ENCODE results near the gene ARHGAP27.

Gene ARHGAP27

DNA sequence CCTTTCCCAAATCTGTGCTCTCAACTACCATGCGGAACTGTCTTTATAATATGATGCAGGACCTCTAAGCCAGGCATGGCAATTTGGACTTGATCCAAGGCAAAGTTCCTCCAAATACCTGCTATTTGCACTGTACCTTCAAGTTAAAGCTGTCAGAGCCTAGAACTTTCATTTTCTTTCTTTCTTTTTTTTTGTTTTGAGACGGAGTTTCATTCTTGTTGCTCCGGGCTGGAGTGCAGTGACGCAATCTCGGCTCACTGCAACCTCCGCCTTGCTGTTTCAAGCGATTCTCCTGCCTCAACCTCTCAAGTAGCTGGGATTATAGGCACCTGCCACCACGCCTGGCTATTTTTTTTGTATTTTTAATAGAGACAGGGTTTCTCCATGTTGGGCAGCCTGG, 51.7 kb downstream of the ARHGAP27 start:
- H3K4me1 ChIP-seq (ENCODE audit: control insufficient read depth, insufficient read depth, low read length, unreplicated experiment) = peaks cover 13% of the 10 kb centered on the region
- H2AFZ ChIP-seq (ENCODE audit: low read length, unreplicated experiment) = no peak overlapping the region
- H3K4me3 ChIP-seq (ENCODE audit: low read depth, low read length) = no peak overlapping the region
- H3K27ac ChIP-seq (ENCODE audit: low read depth, low read length) = no peak overlapping the region
- no peaks in the 10 kb centered on the region for H3K36me3 ChIP-seq (ENCODE audit: insufficient read depth, low read length)
- H3K27me3 ChIP-seq (ENCODE audit: insufficient read depth, low read length) = no peaks in the 10 kb centered on the region
- H3K79me2 ChIP-seq (ENCODE audit: control insufficient read depth, insufficient read depth, low read length, unreplicated experiment) = no peaks in the 10 kb centered on the region

DNA sequence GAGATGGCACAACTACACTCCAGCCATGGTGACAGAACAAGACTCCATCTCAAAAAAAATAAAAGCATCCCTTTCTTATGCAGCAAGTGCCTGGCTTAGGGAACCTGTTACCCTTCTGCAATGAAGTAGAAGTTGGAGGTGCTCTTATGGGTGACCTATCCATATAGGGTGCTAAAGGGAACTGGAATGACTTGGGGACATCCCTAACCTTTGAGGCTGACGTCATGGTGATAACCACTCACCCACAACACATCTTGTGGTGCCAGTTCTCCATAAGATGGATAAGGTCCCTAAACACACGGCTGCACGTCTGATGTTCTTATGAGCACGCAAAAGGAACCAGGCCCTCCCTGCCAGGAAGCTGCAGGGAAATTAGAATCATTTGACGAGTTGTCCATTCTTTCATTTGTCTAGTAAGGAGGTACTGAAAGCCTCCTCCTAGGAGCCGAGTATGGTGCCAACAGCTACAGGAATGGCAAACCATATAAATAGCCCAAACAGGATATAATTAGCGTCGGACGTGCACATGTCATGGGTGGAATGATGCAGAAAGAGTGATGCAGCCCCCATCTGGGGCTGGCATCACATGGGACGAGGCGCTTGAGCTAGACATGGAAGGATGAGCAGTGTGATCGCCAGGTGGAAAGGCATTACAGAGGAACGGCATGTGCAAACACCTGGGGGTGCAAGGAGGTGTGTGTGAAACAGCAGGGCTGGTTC, 52.5 kb downstream of the ARHGAP27 start:
- H3K27me3 ChIP-seq (ENCODE audit: insufficient read depth, low read length) = no peaks in the 10 kb centered on the region
- H3K36me3 ChIP-seq (ENCODE audit: insufficient read depth, low read length) = no peaks in the 10 kb centered on the region
- no peak overlapping the region for H2AFZ ChIP-seq (ENCODE audit: low read length, unreplicated experiment)
- H3K4me3 ChIP-seq (ENCODE audit: low read depth, low read length) = no peak overlapping the region
- H3K27ac ChIP-seq (ENCODE audit: low read depth, low read length) = no peak overlapping the region
- H3K4me1 ChIP-seq (ENCODE audit: control insufficient read depth, insufficient read depth, low read length, unreplicated experiment) = peaks cover 11% of the 10 kb centered on the region
- no peaks in the 10 kb centered on the region for H3K79me2 ChIP-seq (ENCODE audit: control insufficient read depth, insufficient read depth, low read length, unreplicated experiment)

GRCh38 chr17:45377401-45377800, 55.3 kb downstream of the ARHGAP27 start:
- H2AFZ ChIP-seq (ENCODE audit: low read length, unreplicated experiment) = no peak overlapping the region
- H3K4me1 ChIP-seq (ENCODE audit: control insufficient read depth, insufficient read depth, low read length, unreplicated experiment) = peaks cover 21% of the 10 kb centered on the region
- no peaks in the 10 kb centered on the region for H3K27me3 ChIP-seq (ENCODE audit: insufficient read depth, low read length)
- no peak overlapping the region for H3K4me3 ChIP-seq (ENCODE audit: low read depth, low read length)
- H3K27ac ChIP-seq (ENCODE audit: low read depth, low read length) = no peak overlapping the region
- no peaks in the 10 kb centered on the region for H3K36me3 ChIP-seq (ENCODE audit: insufficient read depth, low read length)
- H3K79me2 ChIP-seq (ENCODE audit: control insufficient read depth, insufficient read depth, low read length, unreplicated experiment) = no peaks in the 10 kb centered on the region

DNA sequence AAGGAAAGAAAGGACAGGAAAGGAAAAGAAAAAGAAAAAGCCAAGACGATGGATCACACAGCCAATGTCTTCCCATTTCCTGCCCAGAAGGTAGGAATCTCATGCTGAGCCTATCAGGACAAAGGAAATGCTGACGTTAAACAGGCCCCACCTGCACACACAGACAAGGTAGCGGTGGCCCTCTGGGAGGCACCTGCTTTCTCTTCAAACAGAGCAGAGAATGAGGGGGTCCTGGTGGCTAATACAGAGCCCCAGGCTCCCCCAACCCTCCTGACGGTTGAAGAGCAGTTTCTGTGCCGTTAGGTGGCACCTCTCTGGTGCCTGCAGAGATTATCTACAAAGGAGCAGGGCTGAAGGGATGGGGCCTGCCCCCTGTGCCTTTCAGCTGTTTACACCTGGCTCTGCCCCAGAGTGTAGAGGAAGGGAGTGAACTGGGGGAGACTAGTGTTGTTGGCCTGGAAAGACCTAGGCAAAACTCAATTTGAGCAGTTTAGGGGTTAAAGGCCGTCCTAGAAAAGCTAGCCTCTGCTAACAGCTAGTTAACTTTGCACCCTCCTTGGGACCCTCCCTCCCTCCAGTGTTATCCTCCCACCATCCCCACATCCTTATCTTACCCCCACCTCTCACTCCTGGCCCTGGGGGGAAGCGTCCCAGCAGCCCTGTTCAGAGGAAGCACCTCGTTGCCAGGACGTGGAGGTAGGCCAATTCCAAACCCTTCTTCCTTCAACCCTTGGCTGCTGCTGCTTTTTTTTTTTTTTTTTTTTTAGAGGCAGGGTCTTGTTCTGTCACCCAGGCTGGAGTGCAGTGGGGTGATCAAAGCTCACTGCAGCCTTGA, 56.3 kb downstream of the ARHGAP27 start:
- H2AFZ ChIP-seq (ENCODE audit: low read length, unreplicated experiment) = no peak overlapping the region
- no peaks in the 10 kb centered on the region for H3K27me3 ChIP-seq (ENCODE audit: insufficient read depth, low read length)
- H3K79me2 ChIP-seq (ENCODE audit: control insufficient read depth, insufficient read depth, low read length, unreplicated experiment) = no peaks in the 10 kb centered on the region
- H3K4me1 ChIP-seq (ENCODE audit: control insufficient read depth, insufficient read depth, low read length, unreplicated experiment) = peaks cover 29% of the 10 kb centered on the region
- H3K36me3 ChIP-seq (ENCODE audit: insufficient read depth, low read length) = no peaks in the 10 kb centered on the region
- no peak overlapping the region for H3K4me3 ChIP-seq (ENCODE audit: low read depth, low read length)
- no peak overlapping the region for H3K27ac ChIP-seq (ENCODE audit: low read depth, low read length)

GRCh38 chr17:45374501-45374900, 58.2 kb downstream of the ARHGAP27 start:
- H3K4me3 ChIP-seq (ENCODE audit: low read depth, low read length) = no peak overlapping the region
- no peaks in the 10 kb centered on the region for H3K79me2 ChIP-seq (ENCODE audit: control insufficient read depth, insufficient read depth, low read length, unreplicated experiment)
- no peaks in the 10 kb centered on the region for H3K36me3 ChIP-seq (ENCODE audit: insufficient read depth, low read length)
- H3K27ac ChIP-seq (ENCODE audit: low read depth, low read length) = no peak overlapping the region
- no peak overlapping the region for H2AFZ ChIP-seq (ENCODE audit: low read length, unreplicated experiment)
- H3K4me1 ChIP-seq (ENCODE audit: control insufficient read depth, insufficient read depth, low read length, unreplicated experiment) = peaks cover 40% of the 10 kb centered on the region
- H3K27me3 ChIP-seq (ENCODE audit: insufficient read depth, low read length) = no peaks in the 10 kb centered on the region

- Histone ChIP-seq H3K27me3 (ENCODE audit: insufficient read depth, low read length) (no peaks in the 10 kb centered on the region), H3K36me3 (ENCODE audit: insufficient read depth, low read length) (no peaks in the 10 kb centered on the region), H3K4me1 (ENCODE audit: control insufficient read depth, insufficient read depth, low read length, unreplicated experiment) (peaks cover 49% of the 10 kb centered on the region), H3K4me3 (ENCODE audit: low read depth, low read length) (peak overlapping the region; percentile 49), H2AFZ (ENCODE audit: low read length, unreplicated experiment) (peak overlapping the region; percentile 26), H3K27ac (ENCODE audit: low read depth, low read length) (peak overlapping the region; percentile 93), H3K79me2 (ENCODE audit: control insufficient read depth, insufficient read depth, low read length, unreplicated experiment) (no peaks in the 10 kb centered on the region)
Measured at GRCh38 chr17:45372325-45372869, 60.3 kb downstream of the ARHGAP27 start.

- Histone ChIP-seq H3K79me2 (ENCODE audit: control insufficient read depth, insufficient read depth, low read length, unreplicated experiment) (no peaks in the 10 kb centered on the region), H3K27me3 (ENCODE audit: insufficient read depth, low read length) (no peaks in the 10 kb centered on the region), H3K36me3 (ENCODE audit: insufficient read depth, low read length) (no peaks in the 10 kb centered on the region), H3K27ac (ENCODE audit: low read depth, low read length) (peak overlapping the region; percentile 93), H3K4me1 (ENCODE audit: control insufficient read depth, insufficient read depth, low read length, unreplicated experiment) (peaks cover 49% of the 10 kb centered on the region), H3K4me3 (ENCODE audit: low read depth, low read length) (peak overlapping the region; percentile 49), H2AFZ (ENCODE audit: low read length, unreplicated experiment) (peak overlapping the region; percentile 80)
Measured at GRCh38 chr17:45371414-45372324, 61.0 kb downstream of the ARHGAP27 start.

DNA sequence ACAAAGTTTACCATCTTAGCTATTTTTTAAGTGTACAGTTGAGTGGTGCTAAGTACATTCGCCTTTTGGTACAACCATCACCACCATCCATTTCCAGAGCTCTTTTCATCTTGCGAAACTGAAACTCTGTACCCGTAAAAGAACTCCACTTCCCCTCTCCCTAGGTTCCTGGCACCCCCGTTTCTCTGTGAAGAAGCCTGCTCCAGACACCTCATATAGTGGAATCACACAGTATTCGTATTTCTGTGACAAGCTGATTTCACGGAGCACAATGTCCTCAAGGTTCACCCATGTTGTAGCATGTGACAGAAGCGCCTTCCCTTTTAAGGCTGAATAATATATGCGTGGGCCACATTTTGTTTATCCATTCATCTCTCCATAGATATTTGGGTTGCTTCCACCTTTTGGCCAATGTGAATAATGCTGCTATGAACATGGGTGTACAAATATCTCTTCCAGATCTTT, 61.7 kb downstream of the ARHGAP27 start:
- peak overlapping the region; percentile 49 for H3K4me3 ChIP-seq (ENCODE audit: low read depth, low read length)
- H3K4me1 ChIP-seq (ENCODE audit: control insufficient read depth, insufficient read depth, low read length, unreplicated experiment) = peaks cover 49% of the 10 kb centered on the region
- no peaks in the 10 kb centered on the region for H3K36me3 ChIP-seq (ENCODE audit: insufficient read depth, low read length)
- peak overlapping the region; percentile 93 for H3K27ac ChIP-seq (ENCODE audit: low read depth, low read length)
- H2AFZ ChIP-seq (ENCODE audit: low read length, unreplicated experiment) = peak overlapping the region; percentile 80
- H3K27me3 ChIP-seq (ENCODE audit: insufficient read depth, low read length) = no peaks in the 10 kb centered on the region
- no peaks in the 10 kb centered on the region for H3K79me2 ChIP-seq (ENCODE audit: control insufficient read depth, insufficient read depth, low read length, unreplicated experiment)

GRCh38 chr17:45369421-45369820, 63.2 kb downstream of the ARHGAP27 start:
- peak overlapping the region; percentile 44 for H3K27ac ChIP-seq (ENCODE audit: low read depth, low read length)
- H3K4me3 ChIP-seq (ENCODE audit: low read depth, low read length) = no peak overlapping the region
- peaks cover 53% of the 10 kb centered on the region for H3K4me1 ChIP-seq (ENCODE audit: control insufficient read depth, insufficient read depth, low read length, unreplicated experiment)
- no peaks in the 10 kb centered on the region for H3K36me3 ChIP-seq (ENCODE audit: insufficient read depth, low read length)
- no peak overlapping the region for H2AFZ ChIP-seq (ENCODE audit: low read length, unreplicated experiment)
- no peaks in the 10 kb centered on the region for H3K79me2 ChIP-seq (ENCODE audit: control insufficient read depth, insufficient read depth, low read length, unreplicated experiment)
- no peaks in the 10 kb centered on the region for H3K27me3 ChIP-seq (ENCODE audit: insufficient read depth, low read length)

DNA sequence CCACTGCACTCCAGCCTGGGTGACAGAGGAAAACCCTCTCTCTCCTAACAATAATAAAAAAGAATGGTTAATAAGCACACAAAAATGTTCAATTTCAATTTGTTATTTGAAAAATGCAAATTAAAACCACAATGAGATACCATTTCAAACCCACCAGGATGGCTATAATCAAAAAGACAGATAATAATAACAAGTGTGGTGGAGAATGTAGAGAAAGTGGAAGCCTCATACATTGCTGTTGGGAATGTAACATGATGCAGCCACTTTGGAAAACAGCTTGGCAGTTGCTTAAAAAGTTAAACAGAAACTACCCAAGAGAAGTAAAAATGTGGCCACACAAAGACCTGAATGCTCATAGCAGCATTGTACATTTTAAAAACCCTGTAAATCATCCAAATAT, 64.0 kb downstream of the ARHGAP27 start:
- Histone ChIP-seq H3K36me3 (ENCODE audit: insufficient read depth, low read length) (no peaks in the 10 kb centered on the region), H3K4me1 (ENCODE audit: control insufficient read depth, insufficient read depth, low read length, unreplicated experiment) (peaks cover 48% of the 10 kb centered on the region), H3K4me3 (ENCODE audit: low read depth, low read length) (no peak overlapping the region), H2AFZ (ENCODE audit: low read length, unreplicated experiment) (peak overlapping the region; percentile 10), H3K79me2 (ENCODE audit: control insufficient read depth, insufficient read depth, low read length, unreplicated experiment) (no peaks in the 10 kb centered on the region), H3K27ac (ENCODE audit: low read depth, low read length) (peak overlapping the region; percentile 44), H3K27me3 (ENCODE audit: insufficient read depth, low read length) (no peaks in the 10 kb centered on the region)

Data from ACC112 (cell line).